Mesendoderm (in vitro differentiated cells): ENCODE data around the gene PEX13.
"Not testable (repeated sequence)": the region's sequence is repeated elsewhere in the genome, so short reads cannot be mapped to it uniquely, and the experiment has no call there.

ENCODE experiments used
- DNase-seq: peaks from one replicate; pipeline ENCODE4 v3.0.0; 2013
- H2AK5ac ChIP-seq: 2 replicates; pipeline ENCODE4 v1.6.1; 2013; ENCODE audit warnings: low read length, inconsistent platforms
- H2BK120ac ChIP-seq: 2 replicates; pipeline ENCODE4 v1.6.1; 2013; ENCODE audit warnings: low read depth, mild to moderate bottlenecking, low read length, moderate library complexity, mixed read lengths
- H2BK15ac ChIP-seq: replicated peaks from 2 replicates; pipeline ENCODE4 v1.6.1; 2013; ENCODE audit warnings: low read depth, mild to moderate bottlenecking, moderate library complexity
- H2BK5ac ChIP-seq: 2 replicates; pipeline ENCODE4 v1.6.1; 2013; ENCODE audit warnings: low read length, inconsistent platforms
- H3K18ac ChIP-seq: 2 replicates; pipeline ENCODE4 v1.6.1; 2013; ENCODE audit warnings: mild to moderate bottlenecking, low read length, mixed read lengths
- H3K23ac ChIP-seq: one replicate; pipeline ENCODE4 v1.6.1; 2013; ENCODE audit warnings: low read length
- H3K27ac ChIP-seq: 2 replicates; pipeline ENCODE4 v1.5.1; 2013; ENCODE audit warnings: low read depth, mild to moderate bottlenecking, inconsistent platforms, low read length, moderate library complexity
- H3K27me3 ChIP-seq: 2 replicates; pipeline ENCODE4 v1.6.1; 2013; ENCODE audit warnings: low read length, control low read depth, mild to moderate bottlenecking, inconsistent platforms; ENCODE audit not compliant: insufficient read depth, poor library complexity
- H3K36me3 ChIP-seq: 2 replicates; pipeline ENCODE4 v1.6.1; 2013; ENCODE audit warnings: low read length, inconsistent platforms; ENCODE audit not compliant: control insufficient read depth, insufficient read depth
- H3K4ac ChIP-seq: one replicate; pipeline ENCODE4 v1.6.1; 2013; ENCODE audit warnings: low read depth, mild to moderate bottlenecking, low read length, moderate library complexity
- H3K4me1 ChIP-seq: 2 replicates; pipeline ENCODE4 v1.6.1; 2013; ENCODE audit warnings: low read depth, low read length, inconsistent platforms; ENCODE audit not compliant: control insufficient read depth
- H3K4me2 ChIP-seq: 2 replicates; pipeline ENCODE4 v1.6.1; 2013; ENCODE audit warnings: low read length
- H3K4me3 ChIP-seq: 2 replicates; pipeline ENCODE4 v1.5.1; 2013; ENCODE audit warnings: mild to moderate bottlenecking, low read length
- H3K56ac ChIP-seq: one replicate; pipeline ENCODE4 v1.6.1; 2013; ENCODE audit warnings: low read length
- H3K79me1 ChIP-seq: 2 replicates; pipeline ENCODE4 v1.6.1; 2013; ENCODE audit warnings: low read length, inconsistent platforms
- H3K79me2 ChIP-seq: 2 replicates; pipeline ENCODE4 v1.6.1; 2013; ENCODE audit warnings: mild to moderate bottlenecking, low read length; ENCODE audit not compliant: control insufficient read depth, insufficient read depth
- H3K9ac ChIP-seq: 2 replicates; pipeline ENCODE4 v1.6.1; 2013; ENCODE audit warnings: low read length, inconsistent platforms
- H4K5ac ChIP-seq: one replicate; pipeline ENCODE4 v1.6.1; 2013; ENCODE audit warnings: low read length
- H4K8ac ChIP-seq: one replicate; pipeline ENCODE4 v1.6.1; 2013; ENCODE audit warnings: low read depth, mild to moderate bottlenecking, control low read depth, low read length, moderate library complexity
- WGBS: extraction: QIAGEN DNeasy Blood & Tissue Kit; methylation state at CpG from one replicate; pipeline ENCODE4 v1.1.7; 2013; ENCODE audit warnings: low lambda C conversion rate, missing lambda C conversion rate; ENCODE audit not compliant: insufficient coverage; ENCODE audit errors: extremely low coverage; 5-methylcytosine and 5-hydroxymethylcytosine counted together

PEX13 gene

DNA sequence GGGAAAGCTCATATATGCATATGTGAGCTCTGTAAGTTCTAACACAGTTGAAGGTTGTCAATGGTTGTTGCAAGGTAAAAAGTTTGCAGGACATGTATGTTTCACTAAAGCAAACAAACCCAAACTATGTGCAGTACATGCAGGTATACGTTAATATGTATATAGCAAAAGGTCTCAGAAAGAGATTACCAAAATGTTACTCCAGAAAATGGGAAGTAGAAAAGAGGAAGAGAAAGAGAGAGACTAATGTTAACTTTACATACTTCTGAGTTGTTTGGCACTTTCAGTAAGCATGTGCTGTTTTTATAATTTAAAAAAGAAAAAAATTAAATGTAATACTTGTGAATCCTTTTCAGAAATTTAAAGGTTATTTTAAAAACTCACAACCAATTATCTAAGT lies 32.8 kb upstream of the PEX13 start:
- no CpG with 5 or more reads among the region's 1 CpG for WGBS
- Histone ChIP-seq H2BK15ac (no peak overlapping the region), H3K36me3 (no peaks in the 10 kb centered on the region)

DNA sequence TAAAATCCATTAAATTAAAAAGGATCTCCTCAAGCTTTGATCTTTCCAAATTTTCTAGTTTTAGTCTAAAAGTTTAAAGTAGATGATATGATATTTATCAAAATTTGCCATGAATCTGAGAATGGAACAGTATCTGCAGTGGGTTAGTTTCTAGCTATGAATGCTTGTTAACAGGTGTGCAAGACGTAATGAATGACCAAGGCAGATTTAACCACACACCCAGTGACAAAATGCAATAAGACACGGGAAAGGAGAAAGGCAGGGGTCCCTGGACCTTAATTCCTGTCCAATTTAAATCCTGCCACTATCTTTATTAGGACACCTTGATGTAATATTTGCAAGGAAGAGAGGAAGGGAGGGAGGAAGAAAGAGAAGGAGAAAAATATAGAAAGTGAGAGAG lies 30.5 kb upstream of the PEX13 start:
- no peaks in the 10 kb centered on the region for H3K36me3 ChIP-seq
- H2BK120ac ChIP-seq = no peak overlapping the region
- H3K4me1 ChIP-seq = no peaks in the 10 kb centered on the region
- no peak overlapping the region for H3K56ac ChIP-seq
- no peaks in the 10 kb centered on the region for H3K27me3 ChIP-seq
- no peak for DNase-seq
- H3K23ac ChIP-seq = no peak overlapping the region
- no peak overlapping the region for H3K4me2 ChIP-seq
- no peak overlapping the region for H3K4me3 ChIP-seq
- H3K4ac ChIP-seq = no peak overlapping the region
- H3K27ac ChIP-seq = no peak overlapping the region
- no peak overlapping the region for H2BK5ac ChIP-seq
- H3K79me1 ChIP-seq = no peaks in the 10 kb centered on the region
- H3K79me2 ChIP-seq = no peaks in the 10 kb centered on the region
- WGBS = no CpG with 5 or more reads among the region's 2 CpGs
- H3K18ac ChIP-seq = no peak overlapping the region
- no peak overlapping the region for H4K5ac ChIP-seq
- no peak overlapping the region for H2AK5ac ChIP-seq
- H3K9ac ChIP-seq = no peak overlapping the region
- no peak overlapping the region for H2BK15ac ChIP-seq
- H4K8ac ChIP-seq = no peak overlapping the region

More for the DNA sequence above, 32.8 kb upstream of the PEX13 start:
- Histone ChIP-seq H3K79me2 (no peaks in the 10 kb centered on the region), H3K4me3 (no peak overlapping the region), H3K27me3 (no peaks in the 10 kb centered on the region), H3K56ac (no peak overlapping the region), H4K5ac (no peak overlapping the region), H3K4me1 (no peaks in the 10 kb centered on the region), H3K4ac (no peak overlapping the region), H3K27ac (no peak overlapping the region), H4K8ac (no peak overlapping the region), H3K79me1 (no peaks in the 10 kb centered on the region), H3K18ac (no peak overlapping the region), H2BK120ac (no peak overlapping the region), H3K4me2 (no peak overlapping the region), H3K23ac (no peak overlapping the region), H3K9ac (no peak overlapping the region), H2BK5ac (no peak overlapping the region), H2AK5ac (no peak overlapping the region)
- DNase-seq = no peak

DNA sequence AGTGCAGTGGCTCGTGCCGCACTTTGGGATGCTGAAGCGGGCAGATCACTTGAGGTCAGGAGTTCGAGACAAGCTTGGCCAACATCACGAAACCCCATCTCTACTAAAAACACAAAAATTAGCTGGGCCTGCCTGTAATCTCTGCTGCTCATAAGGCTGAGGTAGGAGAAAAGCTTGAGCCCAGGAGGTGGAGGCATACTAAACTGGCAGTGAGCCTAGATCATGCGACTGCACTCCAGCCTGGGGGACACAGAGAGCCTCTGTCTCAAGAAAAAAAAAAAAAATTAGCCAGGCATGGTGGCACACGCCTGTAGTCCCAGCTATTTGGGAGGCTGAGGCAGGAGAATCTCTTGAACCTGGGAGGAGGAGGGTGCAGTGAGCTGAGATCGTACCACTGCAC lies 29.9 kb upstream of the PEX13 start:
- not testable (repeated sequence) for H3K4me2 ChIP-seq, H4K5ac ChIP-seq, H2BK15ac ChIP-seq, DNase-seq, H3K56ac ChIP-seq, H3K4me1 ChIP-seq, H3K4ac ChIP-seq, H2AK5ac ChIP-seq, H3K79me1 ChIP-seq, H3K9ac ChIP-seq, H4K8ac ChIP-seq, H3K36me3 ChIP-seq, H3K27me3 ChIP-seq, H3K18ac ChIP-seq, H3K4me3 ChIP-seq, H3K79me2 ChIP-seq, H2BK120ac ChIP-seq, H2BK5ac ChIP-seq, H3K23ac ChIP-seq, H3K27ac ChIP-seq
- no CpG with 5 or more reads among the region's 8 CpGs for WGBS

DNA sequence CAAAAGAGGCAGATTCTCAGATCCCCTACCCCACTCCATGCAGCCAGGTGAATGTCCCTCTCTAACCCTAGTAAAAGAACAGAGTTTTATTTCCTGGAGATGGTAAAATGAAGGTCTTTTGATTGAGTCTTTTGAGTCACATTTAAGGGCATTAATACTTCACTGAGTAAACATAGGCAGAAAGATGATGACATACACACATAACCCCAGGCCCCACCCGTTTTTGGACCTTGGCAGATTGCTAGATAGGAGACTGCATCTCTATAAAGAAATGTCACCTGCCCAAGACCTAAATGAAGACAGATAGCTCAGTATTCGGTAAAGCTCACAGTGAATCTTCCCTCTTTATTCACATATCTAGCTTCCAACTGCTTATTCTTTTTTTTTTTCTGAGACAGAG lies 28.3 kb upstream of the PEX13 start:
- H2BK5ac ChIP-seq = no peak overlapping the region
- no peak overlapping the region for H4K8ac ChIP-seq
- H3K4me3 ChIP-seq = no peak overlapping the region
- H3K79me2 ChIP-seq = no peaks in the 10 kb centered on the region
- no peak overlapping the region for H3K23ac ChIP-seq
- no peak overlapping the region for H2BK120ac ChIP-seq
- no peaks in the 10 kb centered on the region for H3K36me3 ChIP-seq
- no peaks in the 10 kb centered on the region for H3K27me3 ChIP-seq
- no peak overlapping the region for H3K56ac ChIP-seq
- no peak overlapping the region for H2BK15ac ChIP-seq
- no peak overlapping the region for H3K4me2 ChIP-seq
- no peak for DNase-seq
- H3K27ac ChIP-seq = no peak overlapping the region
- no peaks in the 10 kb centered on the region for H3K79me1 ChIP-seq
- H3K18ac ChIP-seq = no peak overlapping the region
- no peak overlapping the region for H4K5ac ChIP-seq
- WGBS = no CpG with 5 or more reads among the region's 2 CpGs
- no peaks in the 10 kb centered on the region for H3K4me1 ChIP-seq
- H2AK5ac ChIP-seq = no peak overlapping the region
- H3K9ac ChIP-seq = no peak overlapping the region
- H3K4ac ChIP-seq = no peak overlapping the region

DNA sequence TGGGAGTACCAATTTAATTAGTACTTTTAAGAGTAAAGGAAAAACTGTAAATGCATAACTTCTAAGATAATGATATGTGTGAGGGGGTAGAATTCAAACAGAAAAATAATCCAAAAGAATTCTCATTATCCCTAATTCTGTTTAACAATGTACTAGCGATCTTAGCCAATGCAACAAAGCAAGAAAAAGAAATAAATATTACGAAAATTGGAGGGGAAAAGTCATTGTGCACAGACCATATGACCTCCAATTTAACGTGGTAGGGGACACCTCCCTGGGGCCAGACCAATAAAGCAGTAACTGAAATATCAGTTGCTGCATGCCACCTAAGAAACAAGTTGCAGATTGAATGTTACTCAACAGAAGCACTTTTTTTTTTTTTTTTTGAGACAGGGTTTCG lies 25.9 kb upstream of the PEX13 start:
- Histone ChIP-seq H3K36me3 (no peaks in the 10 kb centered on the region), H3K18ac (no peak overlapping the region), H3K79me2 (no peaks in the 10 kb centered on the region), H2AK5ac (no peak overlapping the region), H3K4me3 (no peak overlapping the region), H3K9ac (no peak overlapping the region), H3K23ac (no peak overlapping the region), H2BK5ac (no peak overlapping the region), H3K4ac (no peak overlapping the region), H3K4me2 (no peak overlapping the region), H2BK120ac (no peak overlapping the region), H2BK15ac (no peak overlapping the region), H3K27ac (no peak overlapping the region), H3K27me3 (no peaks in the 10 kb centered on the region), H4K5ac (no peak overlapping the region), H4K8ac (no peak overlapping the region), H3K56ac (no peak overlapping the region), H3K4me1 (no peaks in the 10 kb centered on the region), H3K79me1 (no peaks in the 10 kb centered on the region)
- WGBS = no CpG with 5 or more reads among the region's 4 CpGs
- no peak for DNase-seq

DNA sequence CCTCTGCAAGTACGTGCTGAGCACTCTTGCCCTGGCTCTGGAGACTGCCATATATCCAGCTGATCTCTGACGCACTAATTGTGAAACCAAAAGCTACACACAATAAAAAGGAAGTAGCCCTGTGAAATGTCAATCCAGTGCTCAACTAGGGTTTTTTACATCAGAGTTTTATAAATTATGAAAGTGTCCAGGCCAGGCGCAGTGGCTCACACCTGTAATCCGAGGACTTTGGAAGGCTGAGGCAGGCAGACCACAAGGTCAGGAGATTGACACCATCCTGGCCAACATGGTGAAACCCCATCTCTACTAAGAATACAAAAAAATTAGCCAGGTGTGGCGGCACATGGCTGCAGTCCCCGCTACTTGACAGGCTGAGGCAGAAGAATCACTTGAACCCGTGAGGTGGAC lies 24.5 kb upstream of the PEX13 start:
- no peak for DNase-seq
- no peak overlapping the region for H4K8ac ChIP-seq
- H3K18ac ChIP-seq = no peak overlapping the region
- H2BK120ac ChIP-seq = no peak overlapping the region
- no peak overlapping the region for H3K56ac ChIP-seq
- no peaks in the 10 kb centered on the region for H3K79me1 ChIP-seq
- H3K27me3 ChIP-seq = no peaks in the 10 kb centered on the region
- no peak overlapping the region for H2BK5ac ChIP-seq
- no peak overlapping the region for H3K4me2 ChIP-seq
- no peak overlapping the region for H2BK15ac ChIP-seq
- no peak overlapping the region for H4K5ac ChIP-seq
- H3K23ac ChIP-seq = no peak overlapping the region
- H3K27ac ChIP-seq = no peak overlapping the region
- H3K4me1 ChIP-seq = no peaks in the 10 kb centered on the region
- H2AK5ac ChIP-seq = no peak overlapping the region
- H3K36me3 ChIP-seq = no peaks in the 10 kb centered on the region
- H3K4ac ChIP-seq = no peak overlapping the region
- H3K4me3 ChIP-seq = no peak overlapping the region
- H3K79me2 ChIP-seq = no peaks in the 10 kb centered on the region
- WGBS = no CpG with 5 or more reads among the region's 7 CpGs
- no peak overlapping the region for H3K9ac ChIP-seq
